Activated naive CD8-positive, alpha-beta T cell treated with anti-CD3 and anti-CD28 coated beads, Interleukin-2, amount 50 U/mL, for 16 hours (primary cell): Measurements from ENCODE around the gene ARHGAP33.
A peak's percentile ranks its signal among the peaks of the same experiment; 100 is the strongest.

ENCODE experiments used
- DNase-seq: peaks from one replicate; pipeline ENCODE4 v3.0.0-alpha.2; 2020; ENCODE audit warnings: low read depth, low spot score

The ARHGAP33 gene, protein sequence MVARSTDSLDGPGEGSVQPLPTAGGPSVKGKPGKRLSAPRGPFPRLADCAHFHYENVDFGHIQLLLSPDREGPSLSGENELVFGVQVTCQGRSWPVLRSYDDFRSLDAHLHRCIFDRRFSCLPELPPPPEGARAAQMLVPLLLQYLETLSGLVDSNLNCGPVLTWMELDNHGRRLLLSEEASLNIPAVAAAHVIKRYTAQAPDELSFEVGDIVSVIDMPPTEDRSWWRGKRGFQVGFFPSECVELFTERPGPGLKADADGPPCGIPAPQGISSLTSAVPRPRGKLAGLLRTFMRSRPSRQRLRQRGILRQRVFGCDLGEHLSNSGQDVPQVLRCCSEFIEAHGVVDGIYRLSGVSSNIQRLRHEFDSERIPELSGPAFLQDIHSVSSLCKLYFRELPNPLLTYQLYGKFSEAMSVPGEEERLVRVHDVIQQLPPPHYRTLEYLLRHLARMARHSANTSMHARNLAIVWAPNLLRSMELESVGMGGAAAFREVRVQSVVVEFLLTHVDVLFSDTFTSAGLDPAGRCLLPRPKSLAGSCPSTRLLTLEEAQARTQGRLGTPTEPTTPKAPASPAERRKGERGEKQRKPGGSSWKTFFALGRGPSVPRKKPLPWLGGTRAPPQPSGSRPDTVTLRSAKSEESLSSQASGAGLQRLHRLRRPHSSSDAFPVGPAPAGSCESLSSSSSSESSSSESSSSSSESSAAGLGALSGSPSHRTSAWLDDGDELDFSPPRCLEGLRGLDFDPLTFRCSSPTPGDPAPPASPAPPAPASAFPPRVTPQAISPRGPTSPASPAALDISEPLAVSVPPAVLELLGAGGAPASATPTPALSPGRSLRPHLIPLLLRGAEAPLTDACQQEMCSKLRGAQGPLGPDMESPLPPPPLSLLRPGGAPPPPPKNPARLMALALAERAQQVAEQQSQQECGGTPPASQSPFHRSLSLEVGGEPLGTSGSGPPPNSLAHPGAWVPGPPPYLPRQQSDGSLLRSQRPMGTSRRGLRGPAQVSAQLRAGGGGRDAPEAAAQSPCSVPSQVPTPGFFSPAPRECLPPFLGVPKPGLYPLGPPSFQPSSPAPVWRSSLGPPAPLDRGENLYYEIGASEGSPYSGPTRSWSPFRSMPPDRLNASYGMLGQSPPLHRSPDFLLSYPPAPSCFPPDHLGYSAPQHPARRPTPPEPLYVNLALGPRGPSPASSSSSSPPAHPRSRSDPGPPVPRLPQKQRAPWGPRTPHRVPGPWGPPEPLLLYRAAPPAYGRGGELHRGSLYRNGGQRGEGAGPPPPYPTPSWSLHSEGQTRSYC

DNA sequence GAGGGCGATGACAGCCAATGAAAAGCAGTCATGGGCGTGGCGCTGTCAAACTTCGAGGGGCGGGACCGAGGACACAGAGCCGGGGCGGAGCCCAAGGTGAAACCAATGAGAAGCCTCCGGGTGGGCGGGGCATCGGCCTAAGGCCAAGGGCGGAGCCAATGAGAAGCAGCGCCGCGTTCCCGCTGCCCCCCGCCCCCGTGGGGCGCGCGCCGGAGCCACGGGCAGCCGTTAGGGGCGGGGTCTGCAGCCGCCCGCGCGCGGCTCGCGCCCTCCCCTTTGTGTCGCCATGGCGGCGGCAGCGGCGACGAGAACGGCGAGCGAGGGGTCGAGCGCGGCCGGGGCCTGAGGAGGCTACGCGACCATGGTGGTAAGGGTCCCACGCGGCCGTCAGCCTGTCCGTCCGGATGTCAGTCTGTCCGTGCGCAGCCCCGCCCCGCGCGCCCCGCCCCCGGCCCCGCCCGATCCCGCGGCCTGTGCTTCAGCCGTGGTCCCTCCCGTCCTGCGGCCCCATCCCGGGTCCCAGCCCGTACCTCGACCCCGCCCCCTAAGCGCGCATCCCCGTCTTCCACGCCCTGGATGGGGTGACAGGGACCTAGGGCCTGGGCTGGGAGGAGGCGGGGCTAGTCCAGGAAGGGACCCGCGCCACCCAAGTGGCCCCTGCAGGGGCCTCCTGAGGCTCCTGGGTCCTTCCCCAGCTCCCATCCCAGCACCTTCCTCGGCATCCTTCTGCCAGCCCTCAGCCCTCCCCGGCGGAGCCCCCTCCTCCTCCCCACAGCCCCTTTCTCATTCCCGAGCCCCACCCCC is at the start of gene ARHGAP33:
ARHGAP33 (plus strand) TSS at position 267 of the 804 bp plus-strand sequence; CDS start at position 362, 95 bp downstream.
- DNase-seq, result peak; percentile 97

DNA sequence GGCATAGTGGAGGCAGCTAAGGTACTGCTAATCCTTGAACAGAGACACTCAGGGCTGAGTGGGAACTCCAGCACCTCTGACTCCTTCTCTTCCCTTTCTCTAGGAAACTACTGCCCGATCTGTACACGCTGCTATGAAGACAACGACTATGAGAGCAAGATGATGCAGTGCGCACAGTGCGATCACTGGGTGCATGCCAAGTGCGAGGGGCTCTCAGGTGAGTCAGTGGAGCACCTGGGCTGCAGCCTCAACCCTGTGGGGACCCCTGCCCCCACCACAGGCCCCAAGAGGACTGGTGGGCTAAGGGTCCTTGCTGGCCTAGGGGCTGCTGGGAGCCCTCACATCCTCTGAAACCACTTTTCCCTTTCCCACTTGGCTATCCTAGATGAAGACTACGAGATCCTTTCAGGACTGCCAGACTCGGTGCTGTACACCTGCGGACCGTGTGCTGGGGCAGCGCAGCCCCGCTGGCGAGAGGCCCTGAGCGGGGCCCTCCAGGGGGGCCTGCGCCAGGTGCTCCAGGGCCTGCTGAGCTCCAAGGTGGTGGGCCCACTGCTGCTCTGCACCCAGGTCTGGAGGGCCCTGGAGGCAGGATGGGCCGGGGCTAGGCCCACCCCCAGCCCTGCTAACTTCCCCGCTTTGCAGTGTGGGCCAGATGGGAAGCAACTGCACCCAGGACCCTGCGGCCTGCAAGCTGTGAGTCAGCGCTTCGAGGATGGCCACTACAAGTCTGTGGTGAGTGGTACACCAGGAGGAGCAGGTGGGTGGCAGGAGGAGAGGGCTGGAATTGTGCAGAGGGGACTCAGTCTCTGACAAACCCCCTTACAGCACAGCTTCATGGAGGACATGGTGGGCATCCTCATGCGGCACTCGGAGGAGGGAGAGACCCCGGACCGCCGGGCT is 48.1 kb upstream of the ARHGAP33 start:
- no peak for DNase-seq

DNA sequence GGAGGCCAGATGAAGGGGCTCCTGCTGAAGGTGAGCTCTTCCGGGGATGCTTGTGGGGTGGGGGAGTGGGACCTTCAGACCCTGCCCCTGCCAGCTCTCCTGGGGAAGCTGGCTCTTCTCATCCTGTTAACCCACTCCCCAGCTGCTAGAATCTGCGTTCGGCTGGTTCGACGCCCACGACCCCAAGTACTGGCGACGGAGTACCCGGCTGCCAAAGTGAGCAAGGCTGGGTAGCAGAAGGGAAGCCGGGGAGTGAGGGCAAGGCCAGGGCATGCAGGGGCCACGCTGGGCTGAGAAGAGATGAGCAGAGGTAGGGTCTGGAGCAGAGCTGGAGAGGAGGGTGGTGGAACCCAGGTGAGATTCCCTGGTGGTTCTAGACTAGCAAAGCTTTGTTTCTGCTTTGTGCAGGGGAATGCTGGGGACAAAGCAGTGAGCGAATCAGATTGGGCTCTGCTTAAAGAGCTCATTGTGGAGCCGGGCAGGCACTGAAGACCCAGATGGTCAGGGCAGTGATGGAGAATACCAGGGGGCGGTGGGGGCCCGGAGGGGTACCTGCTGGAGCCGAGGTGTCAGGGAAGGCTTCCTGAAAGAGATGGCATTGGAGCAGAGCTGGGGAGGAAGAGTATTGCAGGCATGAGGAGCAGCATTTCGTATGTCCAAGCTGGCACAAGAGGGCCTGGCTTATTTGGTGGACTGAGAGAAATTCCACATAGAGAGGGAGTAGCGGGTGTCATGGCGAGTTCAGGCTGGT is 47.2 kb upstream of the ARHGAP33 start:
- no peak for DNase-seq

DNA sequence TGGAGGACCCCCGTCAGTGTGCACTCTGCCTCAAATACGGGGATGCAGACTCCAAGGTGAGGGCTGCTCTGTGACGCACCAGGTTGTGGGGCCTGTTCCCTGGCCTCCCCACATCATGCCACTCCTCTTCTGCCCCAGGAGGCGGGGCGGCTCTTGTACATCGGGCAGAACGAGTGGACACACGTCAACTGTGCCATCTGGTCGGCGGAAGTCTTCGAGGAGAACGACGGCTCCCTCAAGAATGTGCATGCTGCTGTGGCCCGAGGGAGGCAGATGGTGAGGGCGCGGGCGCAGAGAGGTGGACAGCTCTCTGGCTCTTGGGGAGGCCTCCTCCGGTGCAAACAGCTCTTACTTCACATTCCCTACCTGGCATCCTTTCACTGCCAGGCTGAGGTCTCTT is 46.3 kb upstream of the ARHGAP33 start:
- no peak for DNase-seq

DNA sequence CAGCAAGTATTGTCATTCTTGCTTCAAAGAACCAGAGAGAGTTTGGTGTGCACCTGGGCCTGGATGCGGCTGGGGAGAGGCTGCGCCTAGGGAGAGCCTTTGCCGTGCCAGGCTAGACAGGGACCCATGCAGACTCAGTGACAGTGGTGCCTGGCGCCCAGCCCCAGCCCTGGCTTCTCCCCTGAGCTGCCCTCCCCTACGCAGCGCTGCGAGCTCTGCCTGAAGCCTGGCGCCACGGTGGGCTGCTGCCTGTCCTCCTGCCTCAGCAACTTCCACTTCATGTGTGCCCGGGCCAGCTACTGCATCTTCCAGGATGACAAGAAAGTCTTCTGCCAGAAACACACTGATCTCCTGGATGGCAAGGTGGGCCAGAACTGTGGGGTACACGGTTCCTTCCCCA is 45.6 kb upstream of the ARHGAP33 start:
- no peak for DNase-seq

DNA sequence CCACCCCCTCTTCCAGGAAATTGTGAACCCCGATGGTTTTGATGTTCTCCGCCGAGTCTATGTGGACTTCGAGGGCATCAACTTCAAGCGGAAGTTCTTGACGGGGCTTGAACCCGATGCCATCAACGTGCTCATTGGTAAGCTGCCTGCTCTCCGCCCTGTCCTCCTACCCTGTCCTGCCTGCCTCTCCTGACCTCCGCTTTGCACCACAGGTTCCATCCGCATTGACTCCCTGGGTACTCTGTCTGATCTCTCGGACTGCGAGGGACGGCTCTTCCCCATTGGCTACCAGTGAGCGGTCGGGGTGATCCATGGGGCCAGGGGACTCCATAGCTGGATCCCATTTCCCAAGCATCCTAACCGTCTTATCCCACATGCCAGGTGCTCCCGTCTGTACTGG is 45.0 kb upstream of the ARHGAP33 start:
- DNase-seq, result no peak

DNA sequence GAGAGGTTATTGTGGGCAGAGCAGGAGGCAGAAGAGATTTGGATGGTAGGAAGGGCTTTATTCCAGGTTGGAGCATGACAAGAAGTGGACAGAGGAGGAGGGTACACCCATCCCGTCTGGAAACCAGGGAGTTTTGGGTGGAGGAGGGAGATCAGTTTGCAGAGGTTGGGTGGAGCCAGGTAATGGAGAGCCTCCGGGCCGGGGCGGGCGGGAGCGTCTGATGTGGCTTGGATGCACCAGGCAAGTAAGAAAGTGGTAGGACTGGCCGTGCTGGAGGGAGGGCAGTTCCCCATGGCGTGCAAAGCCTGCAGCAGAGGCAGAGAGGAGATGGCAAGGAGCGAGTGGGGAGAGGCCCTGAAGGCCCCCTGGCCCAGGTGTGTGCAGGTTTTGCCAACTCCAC is 44.0 kb upstream of the ARHGAP33 start:
- no peak for DNase-seq

DNA sequence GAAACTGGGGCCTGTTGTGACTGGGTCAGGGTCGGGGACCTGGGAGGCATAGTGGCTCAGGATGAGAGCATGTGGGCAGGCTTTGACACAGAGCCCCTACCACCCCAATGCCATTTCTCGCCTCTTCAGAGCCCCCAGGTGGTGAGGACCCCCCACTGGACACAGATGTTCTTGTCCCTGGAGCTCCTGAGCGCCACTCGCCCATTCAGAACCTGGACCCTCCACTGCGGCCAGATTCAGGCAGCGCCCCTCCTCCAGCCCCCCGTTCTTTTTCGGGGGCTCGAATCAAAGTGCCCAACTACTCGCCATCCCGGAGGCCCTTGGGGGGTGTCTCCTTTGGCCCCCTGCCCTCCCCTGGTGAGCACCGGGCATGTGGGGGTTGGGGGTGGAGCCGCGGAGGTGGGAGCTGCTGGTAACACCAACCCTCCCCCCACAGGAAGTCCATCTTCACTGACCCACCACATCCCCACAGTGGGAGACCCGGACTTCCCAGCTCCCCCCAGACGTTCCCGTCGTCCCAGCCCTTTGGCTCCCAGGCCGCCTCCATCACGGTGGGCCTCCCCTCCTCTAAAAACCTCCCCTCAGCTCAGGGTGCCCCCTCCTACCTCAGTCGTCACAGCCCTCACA is 43.5 kb upstream of the ARHGAP33 start:
- no peak for DNase-seq

DNA sequence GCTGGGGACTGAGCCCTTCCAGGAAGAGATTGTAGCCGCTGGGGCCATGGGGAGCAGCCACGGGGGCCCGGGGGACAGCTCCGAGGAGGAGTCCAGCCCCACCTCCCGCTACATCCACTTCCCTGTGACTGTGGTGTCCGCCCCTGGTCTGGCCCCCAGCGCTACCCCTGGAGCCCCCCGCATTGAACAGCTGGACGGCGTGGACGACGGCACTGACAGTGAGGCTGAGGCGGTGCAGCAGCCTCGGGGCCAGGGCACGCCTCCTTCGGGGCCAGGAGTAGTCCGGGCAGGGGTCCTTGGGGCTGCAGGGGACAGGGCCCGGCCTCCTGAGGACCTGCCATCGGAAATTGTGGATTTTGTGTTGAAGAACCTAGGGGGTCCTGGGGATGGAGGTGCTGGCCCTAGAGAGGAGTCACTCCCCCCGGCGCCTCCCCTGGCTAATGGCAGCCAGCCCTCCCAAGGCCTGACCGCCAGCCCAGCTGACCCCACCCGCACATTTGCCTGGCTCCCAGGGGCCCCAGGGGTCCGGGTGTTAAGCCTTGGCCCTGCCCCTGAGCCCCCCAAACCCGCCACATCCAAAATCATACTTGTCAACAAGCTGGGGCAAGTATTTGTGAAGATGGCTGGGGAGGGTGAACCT is 42.7 kb upstream of the ARHGAP33 start:
- no peak for DNase-seq

DNA sequence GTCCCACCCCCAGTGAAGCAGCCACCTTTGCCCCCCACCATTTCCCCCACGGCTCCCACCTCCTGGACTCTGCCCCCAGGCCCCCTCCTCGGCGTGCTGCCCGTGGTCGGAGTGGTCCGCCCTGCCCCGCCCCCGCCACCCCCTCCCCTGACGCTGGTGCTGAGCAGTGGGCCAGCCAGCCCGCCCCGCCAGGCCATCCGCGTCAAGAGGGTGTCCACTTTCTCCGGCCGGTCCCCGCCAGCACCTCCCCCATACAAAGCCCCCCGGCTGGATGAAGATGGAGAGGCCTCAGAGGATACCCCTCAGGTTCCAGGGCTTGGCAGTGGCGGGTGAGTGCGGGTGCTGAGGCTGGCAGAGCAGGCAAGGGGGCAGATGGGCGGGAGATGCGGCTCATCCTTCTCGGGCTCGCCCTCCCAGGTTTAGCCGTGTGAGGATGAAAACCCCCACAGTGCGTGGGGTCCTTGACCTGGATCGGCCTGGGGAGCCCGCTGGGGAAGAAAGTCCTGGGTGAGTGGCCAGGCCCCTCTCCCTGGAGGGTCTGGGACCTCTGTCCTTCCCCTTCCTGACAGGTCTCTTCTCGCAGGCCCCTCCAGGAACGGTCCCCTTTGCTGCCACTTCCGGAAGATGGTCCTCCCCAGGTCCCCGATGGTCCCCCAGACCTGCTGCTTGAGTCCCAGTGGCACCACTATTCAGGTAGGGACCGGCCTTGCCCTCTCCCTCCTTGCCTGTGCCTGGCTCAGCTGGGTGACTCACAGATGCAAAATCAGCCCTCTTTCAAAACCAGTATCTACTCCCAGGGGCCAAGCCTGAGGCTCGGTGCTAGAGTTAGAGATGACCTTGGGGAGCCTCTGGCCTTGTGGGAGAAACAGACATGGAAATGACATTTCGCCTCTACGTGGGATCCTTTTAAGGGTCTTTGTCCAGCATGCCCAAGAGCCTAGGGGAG is 41.9 kb upstream of the ARHGAP33 start:
- DNase-seq, result no peak

DNA sequence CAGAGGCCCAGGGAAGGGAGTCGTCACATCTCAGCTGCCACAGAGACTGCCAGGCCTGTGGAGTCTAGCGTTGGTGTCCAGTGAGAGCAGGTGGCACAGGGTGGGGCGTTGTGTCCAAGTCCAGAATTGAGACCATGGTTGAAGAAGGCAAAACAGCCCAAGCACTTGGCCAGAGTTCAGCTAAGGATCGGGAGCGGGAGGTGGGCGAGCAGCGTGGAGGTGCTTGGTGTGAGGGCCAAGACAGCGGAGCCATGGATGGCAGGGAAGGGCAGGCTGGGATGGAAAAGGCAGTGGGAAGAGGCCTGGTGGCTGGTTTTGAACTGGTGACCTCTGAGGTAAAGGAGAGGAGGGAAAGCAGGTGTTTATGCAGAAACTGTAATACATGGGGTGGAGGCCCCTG is 41.1 kb upstream of the ARHGAP33 start:
- DNase-seq, result no peak

DNA sequence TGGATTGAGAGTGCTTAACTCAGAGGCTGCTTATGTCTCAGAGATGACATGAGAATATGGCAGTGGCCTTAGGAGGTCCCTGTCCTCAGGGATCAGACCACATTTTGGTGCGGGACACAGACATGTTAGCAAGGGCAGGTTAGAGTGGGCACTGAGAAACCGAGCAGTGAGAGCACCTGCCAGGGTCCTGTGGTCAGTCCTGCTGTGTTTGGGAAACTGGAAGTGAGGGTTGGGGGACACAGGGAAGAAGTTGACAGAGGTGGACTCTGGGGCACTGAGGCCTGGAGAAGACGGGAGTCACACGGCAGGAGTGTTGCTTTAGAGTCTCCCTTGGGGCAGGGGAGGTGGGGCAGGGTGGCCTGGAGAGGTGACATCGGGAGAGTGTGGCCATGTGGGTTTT is 40.5 kb upstream of the ARHGAP33 start:
- DNase-seq, result no peak

DNA sequence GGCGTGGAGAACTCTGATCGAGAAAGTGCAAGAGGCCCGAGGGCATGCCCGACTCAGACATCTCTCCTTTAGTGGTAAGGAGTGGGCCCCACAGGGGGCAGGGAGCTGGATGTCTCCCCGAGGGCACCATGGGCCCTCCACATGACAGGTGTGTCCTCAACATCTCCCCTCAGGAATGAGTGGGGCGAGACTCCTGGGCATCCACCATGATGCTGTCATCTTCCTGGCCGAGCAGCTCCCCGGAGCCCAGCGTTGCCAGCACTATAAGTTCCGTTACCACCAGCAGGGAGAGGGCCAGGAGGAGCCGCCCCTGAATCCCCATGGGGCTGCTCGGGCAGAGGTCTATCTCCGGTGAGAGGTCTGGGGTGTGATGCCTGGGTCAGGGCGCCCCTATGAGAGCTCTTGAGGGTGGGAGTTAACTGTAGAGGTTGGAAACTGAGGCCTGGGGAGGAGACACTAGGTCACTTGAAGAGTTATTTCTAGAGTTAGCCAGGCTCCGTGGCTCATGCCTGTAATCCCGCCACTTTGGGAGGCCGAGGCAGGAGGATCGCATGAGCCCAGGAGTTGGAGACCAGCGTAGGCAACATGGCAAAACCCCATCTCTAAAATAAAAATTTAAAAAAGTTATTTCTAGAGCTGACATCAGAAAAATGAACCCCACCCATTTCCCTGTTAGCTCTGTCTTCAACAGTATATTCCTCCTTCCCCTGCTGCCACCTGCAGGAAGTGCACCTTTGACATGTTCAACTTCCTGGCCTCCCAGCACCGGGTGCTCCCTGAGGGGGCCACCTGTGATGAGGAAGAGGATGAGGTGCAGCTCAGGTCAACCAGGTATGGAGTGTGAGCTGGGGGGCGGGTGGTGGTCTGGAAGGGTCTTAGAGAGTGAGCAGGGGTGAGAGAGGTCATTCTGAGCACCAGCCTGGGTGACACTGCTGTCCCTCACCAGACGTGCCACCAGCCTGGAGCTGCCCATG is 38.2 kb upstream of the ARHGAP33 start:
- DNase-seq, result no peak

DNA sequence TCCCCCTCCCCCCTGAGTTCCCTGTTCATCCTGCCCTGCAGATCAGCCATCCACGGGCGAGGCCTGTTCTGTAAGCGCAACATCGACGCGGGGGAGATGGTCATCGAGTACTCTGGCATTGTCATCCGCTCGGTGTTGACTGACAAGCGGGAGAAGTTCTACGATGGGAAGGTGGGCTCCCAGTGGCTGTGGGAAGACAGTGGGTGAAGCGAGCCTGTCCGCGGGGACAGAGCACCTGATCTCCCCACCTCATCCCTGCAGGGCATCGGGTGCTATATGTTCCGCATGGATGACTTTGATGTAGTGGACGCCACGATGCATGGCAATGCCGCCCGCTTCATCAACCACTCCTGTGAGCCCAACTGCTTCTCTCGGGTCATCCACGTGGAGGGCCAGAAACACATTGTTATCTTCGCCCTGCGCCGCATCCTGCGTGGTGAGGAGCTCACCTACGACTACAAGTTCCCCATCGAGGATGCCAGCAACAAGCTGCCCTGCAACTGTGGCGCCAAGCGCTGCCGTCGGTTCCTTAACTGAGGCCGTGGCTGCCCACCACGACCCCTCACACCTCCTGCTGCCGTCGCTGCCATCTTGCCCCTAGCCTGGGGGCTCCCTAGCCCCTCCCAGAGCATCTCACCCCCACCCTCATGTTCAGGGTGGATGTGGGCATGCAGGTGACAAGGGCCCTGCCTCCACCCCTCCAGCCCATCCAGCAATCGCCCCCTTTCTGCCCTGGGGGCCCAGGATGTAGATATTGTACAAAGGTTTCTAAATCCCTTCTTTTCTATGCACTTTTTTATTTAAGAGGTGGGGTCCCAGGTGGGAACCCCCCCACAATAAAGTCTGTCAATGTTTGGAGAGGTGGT is 37.1 kb upstream of the ARHGAP33 start:
- no peak for DNase-seq

DNA sequence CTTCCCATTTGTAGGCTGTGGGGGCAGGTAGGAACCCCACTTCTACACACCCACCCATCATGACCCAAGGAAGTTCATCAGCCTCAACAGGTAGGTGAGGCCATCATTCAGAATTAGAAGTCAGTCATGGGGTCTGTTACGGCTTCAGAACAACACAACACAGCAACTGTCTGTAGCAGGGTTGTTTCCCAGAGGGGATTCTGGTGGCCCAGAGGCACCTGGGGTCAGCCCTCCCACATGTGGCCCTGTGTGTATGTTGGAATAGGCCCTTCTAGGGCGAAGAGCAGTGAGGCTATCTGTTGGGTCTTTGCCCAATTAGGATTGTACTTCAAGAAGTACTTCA is 36.5 kb upstream of the ARHGAP33 start:
- DNase-seq, result no peak
